Measurements from ENCODE around the gene TSEN2.
"Not testable (repeated sequence)": the region's sequence is repeated elsewhere in the genome, so short reads cannot be mapped to it uniquely, and the experiment has no call there.

The TSEN2 gene

DNA sequence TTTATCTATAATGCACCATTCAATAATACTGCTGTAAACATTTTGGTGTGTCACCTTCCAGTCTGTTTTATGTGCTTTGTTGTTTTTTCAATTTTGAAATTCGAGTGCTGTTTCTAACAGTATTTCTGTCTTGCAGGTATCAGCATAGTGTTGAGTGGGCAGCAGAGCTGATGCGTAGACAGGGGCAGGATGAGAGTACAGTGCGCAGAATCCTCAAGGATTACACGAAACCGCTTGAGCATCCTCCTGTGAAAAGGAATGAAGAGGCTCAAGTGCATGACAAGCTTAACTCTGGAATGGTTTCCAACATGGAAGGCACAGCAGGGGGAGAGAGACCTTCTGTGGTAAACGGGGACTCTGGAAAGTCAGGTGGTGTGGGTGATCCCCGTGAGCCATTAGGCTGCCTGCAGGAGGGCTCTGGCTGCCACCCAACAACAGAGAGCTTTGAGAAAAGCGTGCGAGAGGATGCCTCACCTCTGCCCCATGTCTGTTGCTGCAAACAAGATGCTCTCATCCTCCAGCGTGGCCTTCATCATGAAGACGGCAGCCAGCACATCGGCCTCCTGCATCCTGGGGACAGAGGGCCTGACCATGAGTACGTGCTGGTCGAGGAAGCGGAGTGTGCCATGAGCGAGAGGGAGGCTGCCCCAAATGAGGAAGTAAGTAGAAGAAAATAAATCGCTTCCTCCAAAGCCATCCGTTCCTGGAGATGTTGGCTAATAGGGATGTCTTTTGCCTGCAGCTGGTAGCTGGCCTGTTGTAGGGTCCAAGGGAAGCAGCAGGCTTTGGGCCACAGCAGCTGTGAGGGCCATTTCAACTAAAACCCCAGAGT, 19.1 kb downstream of the TSEN2 start:
- DNase-seq (ENCODE audit: low read depth in 2 of 2, low spot score in 1 of 2): no peak

DNA sequence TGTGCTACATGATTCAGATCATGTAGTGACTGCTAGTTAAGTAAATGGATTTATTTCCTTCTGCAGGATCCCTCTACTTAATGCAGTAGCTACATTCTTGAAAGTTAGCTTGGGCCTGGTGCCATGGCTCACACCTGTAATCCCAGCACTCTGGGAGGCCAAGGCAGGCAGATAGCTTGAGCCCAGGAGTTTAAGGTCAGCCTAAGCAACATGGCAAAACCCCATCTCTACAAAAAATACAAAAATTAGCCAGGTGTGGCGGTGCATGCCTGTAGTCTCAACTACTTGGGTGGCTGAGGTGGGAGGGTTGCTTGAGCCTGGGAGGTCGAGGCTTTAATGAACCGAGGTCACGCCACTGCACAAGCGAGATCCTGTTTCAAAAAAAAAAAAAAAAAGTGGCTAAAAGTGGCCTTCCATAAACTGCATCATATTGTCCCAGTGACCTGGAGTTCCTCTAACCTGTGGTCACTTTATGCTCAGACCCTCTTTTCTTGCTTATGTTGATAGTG, 22.0 kb downstream of the TSEN2 start:
- DNase-seq (ENCODE audit: low read depth in 2 of 2, low spot score in 1 of 2): no peak

DNA sequence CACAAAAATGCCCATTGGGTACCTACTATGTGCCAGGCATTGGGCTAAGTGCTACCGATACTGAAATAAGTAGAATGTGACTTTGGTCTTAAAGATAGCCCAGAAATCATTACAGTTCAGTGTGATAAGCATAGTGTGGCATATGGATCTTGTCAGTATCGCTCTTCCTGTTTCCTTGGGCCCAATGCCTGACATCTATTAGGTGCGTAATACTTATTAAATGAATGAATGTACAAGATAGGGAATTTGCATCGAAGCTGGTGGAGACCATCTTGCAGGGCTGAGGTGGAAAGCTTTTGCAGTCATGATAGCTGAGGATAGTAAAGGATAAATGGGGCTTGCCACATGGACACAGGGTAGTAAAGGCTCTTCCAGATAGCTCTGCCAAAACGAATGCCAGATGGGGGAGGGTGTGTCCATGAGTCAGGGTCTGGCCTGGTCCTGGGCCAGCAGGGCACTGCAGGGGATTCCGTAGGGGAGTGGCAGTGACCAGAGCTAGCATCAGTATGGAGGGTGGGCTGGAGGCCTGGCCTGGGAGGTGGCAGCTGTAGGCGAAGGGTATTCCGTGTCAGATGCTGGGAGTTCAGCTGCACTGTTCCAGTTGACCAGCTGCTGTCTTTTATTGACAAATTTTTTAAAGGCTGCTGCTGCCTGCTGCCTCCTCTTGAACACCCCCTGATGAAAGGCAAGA, 23.5 kb downstream of the TSEN2 start:
- DNase-seq (ENCODE audit: low read depth in 2 of 2, low spot score in 1 of 2): no peak

DNA sequence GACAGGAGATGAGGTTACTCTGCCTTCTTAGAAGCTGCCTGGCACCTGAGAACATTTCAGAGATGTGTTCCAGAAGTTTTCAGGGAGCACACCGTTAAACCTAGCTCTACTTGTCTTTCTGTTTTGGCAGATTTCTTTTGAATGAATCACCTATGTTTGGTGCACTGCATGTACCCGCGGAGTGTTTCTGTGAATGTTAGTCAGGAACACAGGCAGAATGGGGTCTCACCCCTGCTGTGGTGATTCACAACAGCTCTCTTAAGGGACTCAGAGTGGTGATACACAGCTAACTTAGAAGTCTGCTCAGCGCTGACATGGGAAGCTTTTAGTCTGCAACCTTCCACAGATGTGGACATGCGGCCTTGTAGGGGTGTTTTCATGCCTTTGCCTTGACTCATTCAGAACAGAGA, 24.0 kb downstream of the TSEN2 start:
- no peak for DNase-seq (ENCODE audit: low read depth in 2 of 2, low spot score in 1 of 2)

DNA sequence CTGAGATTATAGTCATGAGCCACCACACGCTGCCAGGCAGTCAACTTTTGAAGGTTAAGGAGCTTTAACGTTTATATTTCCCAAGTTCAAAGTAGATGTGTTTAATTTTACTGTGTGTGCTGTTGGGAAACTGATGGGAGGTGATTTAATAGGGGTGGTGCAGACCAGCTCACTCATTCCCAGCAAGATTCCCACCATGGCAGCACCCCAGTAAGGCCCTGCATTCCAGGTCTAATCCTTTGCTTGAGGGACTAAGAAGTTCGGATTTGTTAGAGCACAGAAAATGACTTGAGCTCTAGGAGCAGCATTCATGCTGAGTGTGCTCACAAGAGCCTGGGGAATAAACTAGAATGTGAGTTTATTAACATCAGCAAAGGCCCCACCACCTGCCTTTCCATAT, 25.2 kb downstream of the TSEN2 start:
- no peak for DNase-seq (ENCODE audit: low read depth in 2 of 2, low spot score in 1 of 2)

DNA sequence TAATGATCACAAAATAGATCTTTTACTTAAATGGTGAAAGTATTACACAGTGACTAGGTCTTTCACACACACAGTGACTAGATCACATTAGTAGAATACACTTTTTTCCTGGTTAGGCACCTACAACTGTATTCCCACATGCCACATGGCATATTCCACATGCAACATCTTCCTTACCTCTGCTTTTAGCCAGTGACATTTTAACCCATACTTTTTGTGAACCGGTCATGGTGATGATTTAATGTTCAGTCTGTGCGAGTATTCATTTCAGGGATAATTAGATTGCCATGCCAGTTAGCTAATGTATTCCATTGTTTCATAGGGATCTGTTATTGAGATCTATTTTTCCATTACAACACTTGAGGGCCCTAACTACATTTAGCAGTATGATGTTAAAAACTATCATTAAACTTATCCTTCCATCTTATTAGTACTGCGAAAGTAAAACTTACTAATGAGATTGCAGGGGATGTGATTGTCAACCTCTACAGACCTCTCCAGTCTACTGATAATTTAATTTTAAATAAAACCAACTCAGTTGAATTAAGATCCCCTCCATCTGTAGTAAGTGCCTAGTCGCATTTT, 28.3 kb downstream of the TSEN2 start:
- DNase-seq (ENCODE audit: low read depth in 2 of 2, low spot score in 1 of 2): no peak

DNA sequence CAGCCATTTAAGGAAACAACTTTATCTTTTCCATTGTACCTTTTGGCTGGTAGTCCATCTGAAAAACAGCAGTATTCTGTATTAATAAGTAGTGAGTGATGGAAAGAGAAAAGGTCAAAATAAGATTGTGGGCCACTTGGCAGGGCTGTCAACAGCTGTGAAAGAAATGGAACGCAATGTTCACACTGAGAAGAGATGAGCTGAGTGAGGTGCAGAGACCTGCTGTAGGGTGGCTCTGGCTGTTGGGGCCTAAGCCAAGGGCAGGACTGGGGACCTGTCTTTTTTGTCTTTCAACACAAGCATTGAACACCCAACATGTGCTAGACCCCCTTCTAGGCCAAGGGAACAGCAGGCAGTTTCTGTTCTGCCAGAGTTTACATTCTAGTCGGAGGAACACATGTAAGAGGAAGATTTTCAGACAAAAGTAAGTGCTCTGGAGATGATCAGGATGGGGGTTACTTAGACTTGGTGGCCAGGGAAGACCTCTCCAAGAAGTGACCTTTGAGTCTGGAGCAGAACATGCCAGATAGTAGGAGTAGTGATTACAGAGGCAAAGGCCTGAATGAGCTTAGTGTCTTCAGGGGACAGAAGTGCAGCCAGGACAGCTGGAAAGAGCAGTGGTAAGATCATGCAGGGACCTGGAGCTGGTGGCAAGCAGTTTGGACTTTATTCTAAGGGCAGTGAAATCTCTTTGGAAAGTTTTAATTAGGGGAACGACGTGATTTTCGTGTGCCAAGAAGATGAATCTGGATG, 29.6 kb downstream of the TSEN2 start:
- DNase-seq (ENCODE audit: low read depth in 2 of 2, low spot score in 1 of 2): no peak

DNA sequence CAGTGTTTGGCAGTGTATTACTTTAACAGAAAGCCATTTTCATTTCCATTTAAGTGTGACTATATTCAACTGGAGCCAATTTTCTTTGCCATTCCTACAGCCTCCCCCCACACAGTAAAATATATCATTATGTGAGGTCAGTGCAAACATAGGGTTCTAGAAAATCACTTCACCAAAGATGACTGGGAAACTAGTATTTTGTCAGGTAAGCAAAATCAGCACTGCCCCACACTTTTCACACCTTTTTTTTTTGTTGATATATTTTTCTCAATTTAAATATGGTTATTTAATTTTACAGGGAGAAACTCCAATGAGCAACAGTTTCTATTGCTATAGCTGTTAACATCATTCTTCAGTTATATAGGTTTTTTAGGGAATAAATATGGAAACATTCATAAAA, 31.4 kb downstream of the TSEN2 start:
- no peak for DNase-seq (ENCODE audit: low read depth in 2 of 2, low spot score in 1 of 2)

DNA sequence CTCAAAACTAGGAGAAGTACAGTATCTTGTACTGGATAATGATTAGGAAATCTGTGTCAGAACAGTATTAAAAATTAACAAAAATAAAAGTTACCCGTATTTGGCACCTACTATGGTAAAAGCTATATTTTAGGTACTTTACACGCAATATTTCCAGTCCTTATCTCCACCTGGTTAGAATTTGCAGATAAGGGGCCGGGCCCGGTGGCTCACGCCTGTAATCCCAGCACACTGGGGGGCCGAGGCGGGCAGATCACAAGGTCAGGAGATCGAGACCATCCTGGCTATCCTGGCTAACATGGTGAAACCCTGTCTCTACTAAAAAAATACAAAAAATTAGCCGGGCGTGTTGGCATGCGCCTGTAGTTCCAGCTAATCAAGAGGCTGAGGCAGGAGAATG, 32.6 kb downstream of the TSEN2 start:
- no peak for DNase-seq (ENCODE audit: low read depth in 2 of 2, low spot score in 1 of 2)

DNA sequence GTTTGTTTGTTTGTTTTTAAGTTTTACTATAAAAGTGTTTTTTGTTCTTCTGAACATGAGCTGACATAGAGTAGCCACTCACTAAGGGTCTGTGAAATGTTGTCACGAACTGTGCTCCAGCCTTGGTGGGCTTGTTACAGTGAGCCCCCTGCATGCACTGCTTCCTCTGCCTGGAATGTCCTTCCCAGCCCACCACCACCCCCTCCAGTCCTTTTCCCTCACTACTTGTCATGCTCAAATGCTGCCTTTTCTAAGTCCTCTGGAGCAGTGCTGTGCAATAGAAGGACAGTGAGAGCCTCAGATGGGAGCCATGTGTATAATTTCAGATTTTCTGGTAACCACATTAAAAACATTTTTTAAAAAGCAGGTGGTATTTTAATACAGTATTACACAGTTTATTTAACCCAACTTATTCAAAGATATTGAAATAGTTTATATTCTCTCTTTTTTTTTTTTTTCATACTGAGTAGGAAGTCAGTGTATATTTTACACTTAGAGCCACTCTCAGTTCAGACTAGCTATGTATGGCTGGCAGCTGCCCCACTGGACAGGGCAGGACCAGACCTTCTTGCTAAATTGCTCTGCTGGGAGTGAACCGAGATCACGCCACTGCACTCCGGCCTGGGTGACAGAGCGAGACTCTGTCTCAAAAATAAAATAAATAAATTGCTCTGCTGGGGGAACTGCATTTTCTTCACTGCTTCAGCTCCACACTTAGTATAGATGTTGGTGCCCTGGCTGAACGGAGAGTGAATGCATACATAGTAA, 34.2 kb downstream of the TSEN2 start:
- DNase-seq (ENCODE audit: low read depth in 2 of 2, low spot score in 1 of 2): no peak

DNA sequence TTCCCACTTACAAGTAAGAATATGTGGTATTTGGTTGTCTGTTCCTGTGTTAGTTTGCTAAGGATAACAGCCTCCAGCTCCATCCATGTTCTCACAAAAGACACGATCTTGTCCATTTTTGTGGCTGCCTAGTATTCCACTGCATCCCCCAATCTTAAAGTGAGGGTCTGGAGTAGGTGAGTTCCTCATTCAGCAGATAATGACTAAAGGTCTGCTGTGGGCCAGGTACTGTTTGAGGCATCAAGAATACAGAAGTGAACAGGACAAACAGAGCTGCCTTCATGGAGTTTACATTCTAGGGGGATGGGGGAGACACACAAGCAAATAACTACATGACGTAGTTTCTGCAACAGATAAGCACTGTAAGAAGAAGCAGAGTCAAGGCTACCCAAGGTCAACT, 36.7 kb downstream of the TSEN2 start:
- no peak for DNase-seq (ENCODE audit: low read depth in 2 of 2, low spot score in 1 of 2)

DNA sequence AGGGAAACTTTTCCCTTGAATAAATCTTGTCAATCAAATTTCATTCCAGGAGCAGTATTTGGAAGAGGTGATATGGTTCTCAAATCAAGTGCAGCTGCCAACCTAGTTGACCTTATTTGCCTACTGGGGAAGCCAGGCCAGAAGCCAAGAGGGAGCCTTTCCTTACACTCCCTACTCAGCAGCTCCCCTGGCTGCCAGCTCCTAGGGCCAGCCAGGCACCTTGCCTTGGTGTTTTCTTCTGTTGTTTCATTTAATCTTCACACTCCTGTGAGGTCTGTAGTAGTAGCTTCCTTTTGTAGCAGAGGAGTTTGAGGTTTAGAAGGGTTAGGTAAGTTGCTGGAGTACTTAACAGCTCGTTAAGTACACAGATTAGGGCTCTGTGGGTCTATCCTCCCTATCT, 38.4 kb downstream of the TSEN2 start:
- DNase-seq (ENCODE audit: low read depth in 2 of 2, low spot score in 1 of 2): no peak

DNA sequence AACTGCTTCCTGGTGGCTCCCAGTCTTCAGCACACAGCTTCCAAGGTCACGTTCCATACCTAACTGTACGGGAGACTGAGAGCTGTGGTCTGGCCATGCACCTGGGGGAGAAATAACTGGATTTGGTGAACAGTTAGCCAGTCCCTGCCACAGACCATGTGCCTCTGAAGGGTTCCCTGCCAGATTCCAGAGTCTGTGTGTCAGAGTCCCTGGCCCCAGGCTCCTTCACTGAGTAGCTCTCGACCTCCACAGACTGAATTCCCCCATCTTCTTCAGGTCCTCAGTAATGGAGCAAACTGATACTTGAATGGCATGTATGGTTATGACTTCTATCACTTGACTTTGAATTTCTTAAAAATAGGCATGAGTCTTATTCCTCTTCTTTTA, 43.5 kb downstream of the TSEN2 start:
- no peak for DNase-seq (ENCODE audit: low read depth in 2 of 2, low spot score in 1 of 2)

DNA sequence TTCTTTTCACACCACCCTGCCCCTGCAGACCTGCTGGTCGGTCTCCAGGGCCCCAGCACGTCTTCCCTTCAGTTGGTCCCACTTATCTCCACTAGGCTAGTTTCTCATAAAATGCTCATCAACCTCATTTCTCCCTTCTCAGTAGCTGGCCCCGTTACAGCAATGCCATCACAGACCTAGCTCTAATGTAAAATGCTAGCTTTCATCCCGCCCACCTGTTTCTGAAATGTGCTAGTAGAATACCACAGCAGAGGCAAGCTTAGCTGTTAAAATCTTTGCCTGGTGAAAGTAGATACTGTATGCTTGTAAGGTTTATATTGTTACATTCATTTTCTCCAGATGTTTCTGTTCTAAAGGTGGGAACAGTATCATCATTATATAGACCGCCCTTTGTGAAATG, 47.9 kb downstream of the TSEN2 start:
- DNase-seq (ENCODE audit: low read depth in 2 of 2, low spot score in 1 of 2): no peak

DNA sequence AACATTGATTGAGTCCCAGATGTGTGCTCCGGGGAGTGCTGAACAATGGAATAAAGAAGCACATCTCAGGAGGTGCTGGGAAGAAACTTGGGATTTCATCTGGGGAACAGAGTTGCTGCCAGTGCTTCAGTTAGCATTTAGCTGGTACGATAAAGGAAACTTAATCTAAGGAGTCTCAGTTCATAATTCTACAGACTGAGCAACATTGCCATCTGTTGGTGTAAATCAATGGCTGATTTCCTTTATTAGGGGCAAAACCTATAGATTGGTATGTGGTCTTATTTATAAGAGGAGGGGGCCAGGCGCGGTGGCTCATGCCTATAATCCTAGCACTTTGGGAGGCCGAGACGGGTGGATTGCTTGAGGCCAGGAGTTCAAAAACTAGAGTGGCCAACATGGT, 52.1 kb downstream of the TSEN2 start:
- no peak for DNase-seq (ENCODE audit: low read depth in 2 of 2, low spot score in 1 of 2)

DNA sequence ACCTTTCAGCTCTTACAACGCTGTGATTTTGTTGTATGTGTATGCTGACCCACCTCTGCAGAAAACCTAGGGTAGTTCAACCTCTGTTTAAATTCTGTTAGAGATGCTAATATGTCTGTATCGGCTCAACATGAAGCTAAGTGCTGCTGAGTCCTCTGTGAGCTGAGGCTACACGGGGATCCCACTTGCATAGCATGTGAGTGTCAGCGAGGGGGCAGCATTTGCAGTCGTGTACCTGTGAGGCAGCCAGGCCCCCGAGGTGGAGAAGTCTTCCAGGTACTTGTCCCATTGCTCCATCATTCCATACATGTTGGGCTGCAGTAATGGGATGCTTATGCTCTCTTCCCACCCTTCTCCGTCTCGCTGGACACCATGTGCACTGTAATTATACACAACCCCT, 57.3 kb downstream of the TSEN2 start:
- DNase-seq (ENCODE audit: low read depth in 2 of 2, low spot score in 1 of 2): no peak

DNA sequence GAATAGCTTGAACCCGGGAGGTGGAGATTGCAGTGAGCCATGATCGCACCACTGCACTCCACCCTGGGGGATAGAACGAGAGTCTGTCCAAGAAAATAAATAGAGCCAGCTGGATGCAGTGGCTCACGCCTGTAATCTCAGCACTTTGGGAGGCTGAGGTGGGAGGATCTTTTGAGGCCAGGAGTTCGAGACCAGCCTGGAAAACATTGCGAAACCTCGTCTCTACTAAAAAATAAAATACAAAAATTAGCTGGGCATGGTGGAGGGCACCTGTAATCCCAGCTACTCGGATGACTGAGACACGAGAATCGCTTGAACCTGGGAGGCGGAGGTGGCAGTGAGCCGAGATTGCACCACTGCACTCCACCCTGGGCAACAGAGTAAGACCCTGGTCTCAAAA, 59.2 kb downstream of the TSEN2 start:
- not testable (repeated sequence) for DNase-seq (ENCODE audit: low read depth in 2 of 2, low spot score in 1 of 2)

DNA sequence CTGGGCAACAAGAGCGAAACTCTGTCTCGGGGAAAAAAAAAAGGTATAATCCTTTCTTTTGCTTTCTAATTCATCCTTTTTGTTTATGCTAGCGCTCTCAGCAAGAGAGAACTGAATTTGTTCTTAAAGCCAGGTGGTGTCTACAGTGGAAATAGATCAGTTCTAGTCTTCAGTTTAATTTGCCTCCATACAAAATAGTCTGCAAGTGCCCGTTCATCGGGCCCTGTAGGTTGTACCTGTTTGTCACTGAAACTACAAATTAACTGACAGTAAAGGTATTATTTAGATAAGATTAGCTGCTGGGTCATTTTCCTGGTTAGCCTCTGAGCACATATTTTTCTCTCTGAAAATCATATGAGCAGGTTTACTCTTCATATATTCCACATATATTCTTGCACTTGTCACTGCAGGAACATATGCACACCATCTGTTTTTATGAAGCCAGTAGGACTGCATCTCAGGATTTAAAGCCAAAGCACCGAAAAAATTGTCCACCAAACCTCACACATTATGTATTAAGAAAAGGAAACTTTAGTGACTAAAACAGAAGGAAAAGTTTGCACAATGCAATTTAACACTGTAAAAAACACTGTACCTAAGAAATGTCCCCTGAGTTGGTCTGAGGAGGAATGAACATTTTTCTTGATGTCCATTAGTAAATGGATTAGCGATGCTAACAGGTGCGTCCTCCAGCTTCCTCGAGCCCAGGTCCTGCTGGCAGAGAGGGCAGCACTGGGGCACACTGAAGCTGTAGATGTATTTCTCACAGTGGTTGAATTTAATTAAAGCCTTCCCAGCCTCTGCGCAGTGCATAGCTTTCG, 60.6 kb downstream of the TSEN2 start:
- no peak for DNase-seq (ENCODE audit: low read depth in 2 of 2, low spot score in 1 of 2)

DNA sequence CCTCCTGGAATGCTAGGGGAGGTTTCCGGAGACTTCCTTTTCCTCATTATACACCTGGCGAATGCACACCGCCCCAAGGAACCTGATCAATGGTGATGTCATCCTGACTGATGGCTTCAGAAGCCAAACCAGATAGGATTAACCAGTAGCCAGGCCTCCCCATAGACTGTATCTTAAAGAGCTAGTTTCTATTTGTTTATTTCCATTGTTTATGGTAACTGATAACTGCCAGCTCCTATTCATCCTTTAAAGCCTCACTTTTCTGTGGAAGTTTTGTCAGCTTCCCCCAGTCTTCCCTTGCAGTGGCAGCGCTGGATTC, 61.2 kb downstream of the TSEN2 start, which contains the start of gene MKRN2OS:
MKRN2OS (minus strand) TSS at position 27 of the 319 bp plus-strand sequence. CDS start 35 bp downstream, outside the sequence.
- no peak for DNase-seq (ENCODE audit: low read depth in 2 of 2, low spot score in 1 of 2)

Measured in stimulated activated CD8-positive, alpha-beta memory T cell treated with anti-CD3 and anti-CD28 coated beads, Interleukin-4, amount 100 ng/mL, for 1 hour (primary cell).